H1 (cell line): ENCODE results near the gene MAGI1. TPM values are rescaled to one million over a fixed set of nuclear protein-coding genes. Genes with fewer than 3 reads are reported as not detected.

Source experiments
- CTCF ChIA-PET: fragments of 300-600 bp; sonication (Branson Sonifier 250); formaldehyde crosslinking; loops from one replicate; lab custom pipeline; 2021; ENCODE audit not compliant: partially characterized antibody; lab: Charles Lee
- POLR2A ChIA-PET: fragments of 300-600 bp; sonication (Branson Sonifier 250); formaldehyde crosslinking; loops from one replicate; lab custom pipeline; 2021; ENCODE audit warnings: inconsistent platforms; ENCODE audit not compliant: partially characterized antibody; lab: Charles Lee
- DNase-seq, 2 experiments: peaks; one replicate each; pipeline versions ENCODE4 v3.0.0 to v3.0.0-alpha.2; 2010 to 2022; ENCODE audit warnings: low spot score in 2 of 2, low read depth in 1 of 2, mixed read lengths in 1 of 2
- FAIRE-seq: peaks from 2 replicates; lab custom pipeline; 2011; peaks lifted over from hg19 to GRCh38; lab: Jason Lieb, UNC
- H2AFZ ChIP-seq: 2 replicates; pipeline ENCODE4 v1.8.1; 2012; ENCODE audit warnings: low read length, inconsistent platforms
- H2AK5ac ChIP-seq: 2 replicates; pipeline ENCODE4 v1.6.1; 2013; ENCODE audit warnings: low read depth, low read length
- H2BK120ac ChIP-seq: replicated peaks from 2 replicates; pipeline ENCODE3; 2013; ENCODE audit warnings: low read depth, low read length, inconsistent platforms
- H2BK12ac ChIP-seq: 2 replicates; pipeline ENCODE4 v1.6.1; 2013; ENCODE audit warnings: low read depth, low read length
- H2BK15ac ChIP-seq: 2 replicates; pipeline ENCODE4 v1.6.1; 2013; ENCODE audit warnings: low read length
- H2BK20ac ChIP-seq: 2 replicates; pipeline ENCODE4 v1.6.1; 2013; ENCODE audit warnings: low read length
- H2BK5ac ChIP-seq: 2 replicates; pipeline ENCODE4 v1.6.1; 2013; ENCODE audit warnings: low read depth, low read length
- H3K14ac ChIP-seq: 2 replicates; pipeline ENCODE4 v1.6.1; 2013; ENCODE audit warnings: inconsistent platforms; ENCODE audit not compliant: insufficient read length
- H3K18ac ChIP-seq: 2 replicates; pipeline ENCODE4 v1.6.1; 2013; ENCODE audit warnings: low read length; ENCODE audit errors: extremely low read depth
- H3K23ac ChIP-seq: 2 replicates; pipeline ENCODE4 v1.6.1; 2013; ENCODE audit warnings: inconsistent platforms; ENCODE audit not compliant: insufficient read length
- H3K23me2 ChIP-seq: 2 replicates; pipeline ENCODE4 v1.6.1; 2013; ENCODE audit warnings: low read depth, low read length
- H3K27ac ChIP-seq: 2 replicates; pipeline ENCODE4 v1.6.1; 2011; ENCODE audit warnings: low read depth, low read length, inconsistent platforms
- H3K27me3 ChIP-seq, 4 experiments: replicated peaks in 1 of 4; 1 replicate in 1 of 4; 2 replicates in 3 of 4; pipeline versions ENCODE4 v1.6.1 to v1.8.1; 2011 to 2013; ENCODE audit warnings: low read length in 3 of 4, mild to moderate bottlenecking in 3 of 4, inconsistent platforms in 2 of 4, mixed read lengths in 2 of 4, moderate library complexity in 1 of 4; ENCODE audit not compliant: control insufficient read depth in 3 of 4, insufficient read depth in 3 of 4; ENCODE audit errors: extremely low read depth in 1 of 4
- H3K36me3 ChIP-seq, 4 experiments: 2 replicates each; pipeline versions ENCODE4 v1.6.1 to v1.8.1; 2011 to 2013; ENCODE audit warnings: mild to moderate bottlenecking in 4 of 4, low read length in 3 of 4, moderate library complexity in 2 of 4, control low read depth in 1 of 4, inconsistent platforms in 1 of 4; ENCODE audit not compliant: insufficient read depth in 4 of 4, control insufficient read depth in 2 of 4
- H3K4ac ChIP-seq: replicated peaks from 2 replicates; pipeline ENCODE3; 2013; ENCODE audit warnings: low read length, low read depth, mixed read lengths, inconsistent platforms; ENCODE audit not compliant: insufficient read length
- H3K4me1 ChIP-seq, 4 experiments: replicated peaks in 1 of 4; 1 replicate in 1 of 4; 2 replicates in 3 of 4; pipeline versions ENCODE4 v1.6.1 to v1.8.1; 2011 to 2013; ENCODE audit warnings: low read length in 3 of 4, inconsistent platforms in 2 of 4, mixed read lengths in 1 of 4; ENCODE audit not compliant: insufficient read depth in 4 of 4, control insufficient read depth in 3 of 4
- H3K4me2 ChIP-seq, 2 experiments: 2 replicates each; pipeline versions ENCODE4 v1.6.1 to v1.8.1; 2011 to 2013; ENCODE audit warnings: low read depth in 2 of 2, low read length in 2 of 2, control low read depth in 1 of 2, inconsistent platforms in 1 of 2, mild to moderate bottlenecking in 1 of 2; ENCODE audit not compliant: insufficient read depth in 1 of 2
- H3K4me3 ChIP-seq, 4 experiments: fragments of 200-600, 300-600 bp in 1 of 4; sonication (generic), shearing (Covaris generic), sonication (Bioruptor Twin) in 1 of 4; 2 replicates each; pipeline versions ENCODE4 v1.5.1 to v1.8.1; 2011 to 2016; ENCODE audit warnings: low read length in 4 of 4, low read depth in 3 of 4, control low read depth in 2 of 4, inconsistent platforms in 2 of 4, mild to moderate bottlenecking in 2 of 4, mixed read lengths in 1 of 4, moderate library complexity in 1 of 4; ENCODE audit not compliant: insufficient read depth in 2 of 4; ENCODE audit errors: extremely low read depth in 1 of 4
- H3K56ac ChIP-seq: replicated peaks from 2 replicates; pipeline ENCODE3; 2013; ENCODE audit warnings: low read depth, mild to moderate bottlenecking, mixed read lengths, low read length, inconsistent platforms; ENCODE audit not compliant: insufficient read length
- H3K79me1 ChIP-seq: 2 replicates; pipeline ENCODE4 v1.6.1; 2013; ENCODE audit warnings: low read depth, low read length, control low read depth
- H3K79me2 ChIP-seq, 2 experiments: 2 replicates each; pipeline versions ENCODE4 v1.6.1 to v1.8.1; 2012 to 2013; ENCODE audit warnings: low read length in 2 of 2, mild to moderate bottlenecking in 2 of 2, inconsistent platforms in 1 of 2; ENCODE audit not compliant: insufficient read depth in 2 of 2, control insufficient read depth in 1 of 2
- H3K9ac ChIP-seq, 4 experiments: replicated peaks in 1 of 4; 1 replicate in 1 of 4; 2 replicates in 3 of 4; pipeline versions ENCODE4 v1.6.1 to v1.8.1; 2011 to 2013; ENCODE audit warnings: low read depth in 3 of 4, low read length in 3 of 4, control low read depth in 2 of 4, mild to moderate bottlenecking in 2 of 4, moderate library complexity in 2 of 4, inconsistent platforms in 1 of 4; ENCODE audit errors: extremely low read depth in 1 of 4
- H3K9me3 ChIP-seq, 2 experiments: 2 replicates each; pipeline versions ENCODE4 v1.6.1 to v1.8.1; 2012 to 2013; ENCODE audit warnings: mild to moderate bottlenecking in 2 of 2, moderate library complexity in 2 of 2, control low read depth in 1 of 2, inconsistent platforms in 1 of 2, low read depth in 1 of 2, low read length in 1 of 2, mixed read lengths in 1 of 2; ENCODE audit not compliant: insufficient read depth in 2 of 2
- H4K20me1 ChIP-seq, 2 experiments: replicated peaks in 1 of 2; 2 replicates each; pipeline versions ENCODE3 to v1.8.1; 2011 to 2013; ENCODE audit warnings: inconsistent platforms in 2 of 2, low read length in 2 of 2, mild to moderate bottlenecking in 1 of 2; ENCODE audit not compliant: insufficient read depth in 2 of 2, control insufficient read depth in 1 of 2
- H4K5ac ChIP-seq: 2 replicates; pipeline ENCODE4 v1.6.1; 2013; ENCODE audit warnings: low read length, low read depth, mixed read lengths, inconsistent platforms; ENCODE audit not compliant: insufficient read length
- H4K8ac ChIP-seq: 2 replicates; pipeline ENCODE4 v1.8.0; 2013; ENCODE audit warnings: mild to moderate bottlenecking, moderate library complexity, low read length, inconsistent platforms; ENCODE audit not compliant: insufficient read depth; ENCODE audit errors: extremely low read depth
- H4K91ac ChIP-seq: replicated peaks from 2 replicates; pipeline ENCODE3; 2013; ENCODE audit warnings: low read length, mixed read lengths, inconsistent platforms; ENCODE audit not compliant: insufficient read length
- HDAC6 ChIP-seq: IDR thresholded peaks from one replicate; pipeline ENCODE4 v1.7.1; 2012; ENCODE audit warnings: low read depth, mild to moderate bottlenecking, inconsistent platforms, low read length, moderate library complexity
- NANOG ChIP-seq: IDR thresholded peaks from 2 replicates; pipeline ENCODE4 v1.6.1; 2011; ENCODE audit warnings: low read length, low read depth, mild to moderate bottlenecking, inconsistent platforms; ENCODE audit not compliant: insufficient read depth, poor library complexity, severe bottlenecking
- POU5F1 ChIP-seq: IDR thresholded peaks from 2 replicates; pipeline ENCODE4 v1.6.1; 2011; ENCODE audit warnings: low read depth, mild to moderate bottlenecking, low read length, moderate library complexity
- RNF2 ChIP-seq: fragments of 200-900, 300-1000 bp; sonication (generic); IDR thresholded peaks from 2 replicates; pipeline ENCODE4 v1.7.1; 2016; ENCODE audit warnings: borderline replicate concordance, low read depth, mild to moderate bottlenecking, antibody characterized with exemption, low read length; ENCODE audit not compliant: poor library complexity, severe bottlenecking; ENCODE audit errors: missing control alignments
- SAP30 ChIP-seq: fragments of 300-600 bp; sonication (generic); IDR thresholded peaks from 2 replicates; pipeline ENCODE4 v1.7.1; 2012; ENCODE audit warnings: low read length, moderate library complexity, mild to moderate bottlenecking, inconsistent platforms; ENCODE audit not compliant: insufficient read depth, insufficient replicate concordance
- SUZ12 ChIP-seq: fragments of 200-600 bp; sonication (generic); IDR thresholded peaks from 2 replicates; pipeline ENCODE4 v1.6.1; 2012; ENCODE audit warnings: mild to moderate bottlenecking, inconsistent platforms, low read length, moderate library complexity, mixed read lengths
- TBP ChIP-seq: IDR thresholded peaks from 2 replicates; pipeline ENCODE4 v1.6.1; 2011; ENCODE audit warnings: low read depth, low read length, improper control_type of control experiment
- TEAD4 ChIP-seq: IDR thresholded peaks from 2 replicates; pipeline ENCODE4 v1.6.1; 2012; ENCODE audit warnings: low read depth, low read length, inconsistent platforms, mixed read lengths
- WGBS, 2 experiments: shearing (Covaris generic) in 1 of 2; methylation state at CpG; one replicate each; pipeline versions ENCODE4 v1.1.6 to v1.1.7; 2013 to 2015; ENCODE audit warnings: low lambda C conversion rate in 2 of 2, mixed read lengths in 2 of 2, inconsistent platforms in 1 of 2, low coverage in 1 of 2, missing lambda C conversion rate in 1 of 2; ENCODE audit not compliant: insufficient replicate concordance in 2 of 2, insufficient coverage in 1 of 2, insufficient read length in 1 of 2; ENCODE audit errors: extremely low coverage in 1 of 2, missing lambda C conversion rate in 1 of 2; 5-methylcytosine and 5-hydroxymethylcytosine counted together
- polyA plus RNA-seq, 7 experiments: library from polyadenylated mRNA; depleted of rRNA in 3 of 7; stranded (reverse) in 5 of 7; unstranded in 2 of 7; fragments of >200 nt in 5 of 7; fragments of 200-250 nt in 2 of 7; gene quantifications; 1 replicate in 5 of 7; 2 replicates in 1 of 7; 4 replicates in 1 of 7; pipeline versions ENCODE4 v1.2.1 to v1.2.3, GENCODE V29; 2011 to 2013; ENCODE audit warnings: missing spikeins in 2 of 7, mixed read lengths in 2 of 7
- total RNA-seq: library from RNA; stranded (reverse); fragmentation: NEBNext Ultra II Directional; extraction: Animal tissue kit (Norgen Biotek cat#: 25700); gene quantifications from 2 replicates; pipeline ENCODE4 v1.2.1, GENCODE V29; 2021
- TF ChIP-seq, protein P1 (sequence below): IDR thresholded peaks from 2 replicates; pipeline ENCODE4 v1.6.1; 2012; ENCODE audit warnings: inconsistent platforms
- TF ChIP-seq, protein P2 (sequence below): IDR thresholded peaks from 2 replicates; pipeline ENCODE4 v1.6.1; 2012; ENCODE audit warnings: low read length, inconsistent platforms

MAGI1 gene
- total and polyA plus RNA-seq, 2 of the 8 experiments (the other 6 are each of a cell fraction or from before 2014, with no cell fraction given), result 19.8 to 78.0 TPM

DNA sequence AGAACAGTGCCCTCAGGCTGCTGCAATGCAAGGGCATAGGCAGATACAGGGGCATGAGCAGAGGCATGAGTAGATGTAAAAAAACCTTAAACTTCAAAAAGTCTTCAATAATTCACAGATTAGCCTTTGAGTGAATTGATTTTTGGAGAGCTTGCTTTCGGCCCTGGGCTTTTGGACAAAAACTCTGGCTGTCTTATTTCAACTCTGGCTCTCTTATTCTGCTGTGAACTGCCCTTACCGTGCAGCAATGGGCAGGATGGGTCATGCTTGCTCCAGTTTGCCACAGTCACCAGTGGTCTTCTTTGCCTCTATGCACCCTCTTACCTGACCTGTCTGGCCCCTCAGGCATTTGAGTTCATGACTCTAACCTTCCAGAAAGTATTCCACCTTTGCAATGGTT, 555.7 kb downstream of the MAGI1 start:
- FAIRE-seq (no peak), DNase-seq (no peak)
- 74% methylated on average over 2 of the region's 2 CpGs; no CpG with 5 or more reads in 1 of the 2 experiments for WGBS, 2 experiments
- H3K4me2 ChIP-seq, result peak overlapping the region; percentile 30 to 50; a peak in 2 of 4 replicates
- peak overlapping the region; percentile 7; the same call in 1 of the 2 replicates for H3K18ac ChIP-seq
- no peak overlapping the region for H4K8ac ChIP-seq
- H2BK120ac ChIP-seq, result no peak overlapping the region
- ChIA-PET CTCF (no interaction called here), POLR2A (no interaction called here)
- no peak overlapping the region for H2AFZ ChIP-seq
- no peaks in the 10 kb centered on the region for H3K27me3 ChIP-seq
- no peaks in the 10 kb centered on the region for H3K36me3 ChIP-seq
- H2AK5ac ChIP-seq, result 0 out of 2 replicates have a peak overlapping the region, but pooled peaks have one; percentile 5
- peaks cover 3 to 65% of the 10 kb centered on the region in 2 experiments; a peak in 3 of 4 replicates for H3K79me2 ChIP-seq
- H3K4ac ChIP-seq, result no peak overlapping the region
- H3K27ac ChIP-seq, result no peak overlapping the region
- H2BK5ac ChIP-seq, result no peak overlapping the region
- no peaks in the 10 kb centered on the region for H3K9me3 ChIP-seq
- H4K91ac ChIP-seq, result peak overlapping the region; percentile 13
- H3K23ac ChIP-seq, result no peak overlapping the region
- H3K9ac ChIP-seq, result no peak overlapping the region
- H3K14ac ChIP-seq, result no peak overlapping the region
- H4K5ac ChIP-seq, result peak overlapping the region; percentile 11
- no peak overlapping the region for H2BK15ac ChIP-seq
- peak overlapping the region; percentile 18; the same call in 1 of the 2 replicates for H2BK12ac ChIP-seq
- peak overlapping the region in 1 of 4 experiments; percentile 27; a peak in 1 of 8 replicates for H3K4me3 ChIP-seq
- no peak overlapping the region for H3K56ac ChIP-seq
- no peaks in the 10 kb centered on the region for H3K23me2 ChIP-seq
- H3K4me1 ChIP-seq, result peaks cover 6 to 47% (median 31%) of the 10 kb centered on the region in 4 experiments
- no peak overlapping the region for H2BK20ac ChIP-seq
- peaks cover 5% of the 10 kb centered on the region; the same call in 1 of the 2 replicates for H3K79me1 ChIP-seq
- peaks cover 2% of the 10 kb centered on the region in 2 experiments for H4K20me1 ChIP-seq
- TF ChIP-seq POU5F1 (no peak), HDAC6 (no peak), SAP30 (no peak), TEAD4 (no peak), SUZ12 (no peak), TBP (no peak), NANOG (no peak), RNF2 (no peak)
- TF ChIP-seq, protein P1, sequence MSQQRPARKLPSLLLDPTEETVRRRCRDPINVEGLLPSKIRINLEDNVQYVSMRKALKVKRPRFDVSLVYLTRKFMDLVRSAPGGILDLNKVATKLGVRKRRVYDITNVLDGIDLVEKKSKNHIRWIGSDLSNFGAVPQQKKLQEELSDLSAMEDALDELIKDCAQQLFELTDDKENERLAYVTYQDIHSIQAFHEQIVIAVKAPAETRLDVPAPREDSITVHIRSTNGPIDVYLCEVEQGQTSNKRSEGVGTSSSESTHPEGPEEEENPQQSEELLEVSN, result no peak
- TF ChIP-seq, protein P2, sequence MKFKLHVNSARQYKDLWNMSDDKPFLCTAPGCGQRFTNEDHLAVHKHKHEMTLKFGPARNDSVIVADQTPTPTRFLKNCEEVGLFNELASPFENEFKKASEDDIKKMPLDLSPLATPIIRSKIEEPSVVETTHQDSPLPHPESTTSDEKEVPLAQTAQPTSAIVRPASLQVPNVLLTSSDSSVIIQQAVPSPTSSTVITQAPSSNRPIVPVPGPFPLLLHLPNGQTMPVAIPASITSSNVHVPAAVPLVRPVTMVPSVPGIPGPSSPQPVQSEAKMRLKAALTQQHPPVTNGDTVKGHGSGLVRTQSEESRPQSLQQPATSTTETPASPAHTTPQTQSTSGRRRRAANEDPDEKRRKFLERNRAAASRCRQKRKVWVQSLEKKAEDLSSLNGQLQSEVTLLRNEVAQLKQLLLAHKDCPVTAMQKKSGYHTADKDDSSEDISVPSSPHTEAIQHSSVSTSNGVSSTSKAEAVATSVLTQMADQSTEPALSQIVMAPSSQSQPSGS, result no peak
